PC-9 (cell line): ENCODE data around the gene CEP135. TPM values are rescaled to one million over a fixed set of nuclear protein-coding genes. Genes with fewer than 3 reads are reported as not detected.

Experiments used
- BruUV-seq: library from RNA; stranded (reverse); fragments of 400-500 nt; replicated peaks from 2 replicates; lab custom pipeline; 2021; lab: Mats Ljungman, UMichigan
- CTCF ChIA-PET: fragments of 300-600 bp; sonication (Branson Sonifier 250); formaldehyde crosslinking; loops from one replicate; lab custom pipeline; 2022; ENCODE audit warnings: antibody characterized with exemption; lab: Charles Lee
- POLR2A ChIA-PET: fragments of 300-600 bp; sonication (Branson Sonifier 250); formaldehyde crosslinking; loops from one replicate; lab custom pipeline; 2022; ENCODE audit warnings: antibody characterized with exemption; ENCODE audit not compliant: unreplicated experiment; lab: Charles Lee
- DNase-seq, 2 experiments: peaks; one replicate each; pipeline versions ENCODE4 v3.0.0 to v3.0.0-alpha.2; 2015 to 2022; ENCODE audit warnings: mixed read lengths in 1 of 2
- H2AFZ ChIP-seq: fragments of 200-600 bp; sonication (generic); 2 replicates; pipeline ENCODE4 v1.8.1; 2017; ENCODE audit warnings: antibody characterized with exemption
- H3F3A ChIP-seq: fragments of 200-600 bp; sonication (generic); 2 replicates; pipeline ENCODE4 v1.8.1; 2017; ENCODE audit warnings: antibody characterized with exemption, mild to moderate bottlenecking, low read depth; ENCODE audit not compliant: insufficient read depth
- H3K27ac ChIP-seq: fragments of 200-600 bp; sonication (generic); 2 replicates; pipeline ENCODE4 v1.6.1; 2016; ENCODE audit warnings: mixed run types
- H3K27me3 ChIP-seq: fragments of 200-600 bp; sonication (generic); 2 replicates; pipeline ENCODE4 v1.6.1; 2016; ENCODE audit warnings: low read depth, mixed run types; ENCODE audit not compliant: insufficient read depth
- H3K36me3 ChIP-seq: fragments of 200-600 bp; sonication (generic); 2 replicates; pipeline ENCODE4 v1.6.1; 2016; ENCODE audit warnings: low read depth, mixed run types
- H3K4me1 ChIP-seq: fragments of 200-600 bp; sonication (generic); replicated peaks from 2 replicates; pipeline ENCODE4 v1.6.1; 2016; ENCODE audit warnings: mixed run types; ENCODE audit not compliant: insufficient read depth
- H3K4me2 ChIP-seq: fragments of 200-600 bp; sonication (generic); 2 replicates; pipeline ENCODE4 v1.6.1; 2017; ENCODE audit warnings: mixed run types
- H3K4me3 ChIP-seq: fragments of 200-600 bp; sonication (generic); 2 replicates; pipeline ENCODE4 v1.6.1; 2016; ENCODE audit warnings: mixed run types
- H3K79me2 ChIP-seq: fragments of 200-600 bp; sonication (generic); 2 replicates; pipeline ENCODE4 v1.6.1; 2017; ENCODE audit warnings: low read depth, mixed run types
- H3K9me2 ChIP-seq: fragments of 200-600 bp; sonication (generic); 2 replicates; pipeline ENCODE4 v1.8.1; 2017; ENCODE audit warnings: mild to moderate bottlenecking; ENCODE audit not compliant: insufficient read depth
- H3K9me3 ChIP-seq: fragments of 200-600 bp; sonication (generic); 2 replicates; pipeline ENCODE4 v1.8.1; 2016; ENCODE audit warnings: low read depth; ENCODE audit not compliant: insufficient read depth
- H4K20me1 ChIP-seq: fragments of 200-600 bp; sonication (generic); 2 replicates; pipeline ENCODE4 v1.8.1; 2017; ENCODE audit not compliant: insufficient read depth
- CTCF ChIP-seq: fragments of 200-600 bp; sonication (generic); conservative IDR thresholded peaks from 2 replicates; pipeline ENCODE4 v1.6.1; 2017; ENCODE audit warnings: mixed run types, antibody characterized with exemption, mild to moderate bottlenecking, moderate library complexity
- EZH2 ChIP-seq: fragments of 200-600 bp; sonication (generic); IDR thresholded peaks from 2 replicates; pipeline ENCODE4 v1.8.0; 2017; ENCODE audit warnings: antibody characterized with exemption, low read depth
- intact Hi-C: fragments of 100-400 bp; cut with micrococcal nuclease; formaldehyde crosslinking; loops from one replicate; pipeline ENCODE4 v1.10.0; 2022; ENCODE audit not compliant: unreplicated experiment
- total RNA-seq: library from RNA; stranded (reverse); gene quantifications from 2 replicates; pipeline ENCODE4 v1.2.3, GENCODE V29; 2021

CEP135 gene
- total RNA-seq, 1 experiment from 2014 or later = 8.8 TPM

- intact Hi-C loops = no loop called here
- no peak for DNase-seq
- TF ChIP-seq EZH2 (no peak), CTCF (no peak)
- ChIA-PET POLR2A (no interaction called here), CTCF (no interaction called here)
- H3K9me2 ChIP-seq = no peaks in the 10 kb centered on the region
- no peak overlapping the region for H2AFZ ChIP-seq
- H3K4me2 ChIP-seq = no peak overlapping the region
- no peaks in the 10 kb centered on the region for H3K4me1 ChIP-seq
- no peaks in the 10 kb centered on the region for H3F3A ChIP-seq
- H3K27me3 ChIP-seq = no peaks in the 10 kb centered on the region
- BruUV-seq = no TSS peak
- no peaks in the 10 kb centered on the region for H4K20me1 ChIP-seq
- no peaks in the 10 kb centered on the region for H3K79me2 ChIP-seq
- no peaks in the 10 kb centered on the region for H3K36me3 ChIP-seq
- no peak overlapping the region for H3K4me3 ChIP-seq
- no peak overlapping the region for H3K27ac ChIP-seq
- H3K9me3 ChIP-seq = no peaks in the 10 kb centered on the region
Measured at GRCh38 chr4:56060036-56060435, 111.3 kb downstream of the CEP135 start.

GRCh38 chr4:56062106-56062505, 113.4 kb downstream of the CEP135 start:
- H3K9me3 ChIP-seq = no peaks in the 10 kb centered on the region
- no peaks in the 10 kb centered on the region for H3K9me2 ChIP-seq
- ChIA-PET POLR2A (no interaction called here), CTCF (no interaction called here)
- no peak overlapping the region for H3K4me2 ChIP-seq
- H3K27ac ChIP-seq = no peak overlapping the region
- H4K20me1 ChIP-seq = no peaks in the 10 kb centered on the region
- no peaks in the 10 kb centered on the region for H3K36me3 ChIP-seq
- DNase-seq = no peak
- no peak for TF ChIP-seq EZH2
- no peak for TF ChIP-seq CTCF
- H3K4me3 ChIP-seq = no peak overlapping the region
- H3K4me1 ChIP-seq = no peaks in the 10 kb centered on the region
- intact Hi-C loops = no loop called here
- no peak overlapping the region for H2AFZ ChIP-seq
- no peaks in the 10 kb centered on the region for H3F3A ChIP-seq
- H3K79me2 ChIP-seq = no peaks in the 10 kb centered on the region
- BruUV-seq = no TSS peak
- no peaks in the 10 kb centered on the region for H3K27me3 ChIP-seq

GRCh38 chr4:56062526-56063145, 113.9 kb downstream of the CEP135 start:
- H3K4me2 ChIP-seq = no peak overlapping the region
- no peaks in the 10 kb centered on the region for H3F3A ChIP-seq
- no peak overlapping the region for H3K27ac ChIP-seq
- no peaks in the 10 kb centered on the region for H3K79me2 ChIP-seq
- no peaks in the 10 kb centered on the region for H3K27me3 ChIP-seq
- H4K20me1 ChIP-seq = no peaks in the 10 kb centered on the region
- ChIA-PET CTCF (no interaction called here), POLR2A (no interaction called here)
- no peak overlapping the region for H3K4me3 ChIP-seq
- TF ChIP-seq CTCF (no peak), EZH2 (no peak)
- H3K9me3 ChIP-seq = no peaks in the 10 kb centered on the region
- no peak overlapping the region for H2AFZ ChIP-seq
- no peaks in the 10 kb centered on the region for H3K9me2 ChIP-seq
- H3K4me1 ChIP-seq = no peaks in the 10 kb centered on the region
- no peak for DNase-seq
- no peaks in the 10 kb centered on the region for H3K36me3 ChIP-seq
- intact Hi-C loops = no loop called here
- no TSS peak for BruUV-seq
